ENCODE measurements around the gene TEDC1. TPM values are rescaled to one million over a fixed set of nuclear protein-coding genes. Genes with fewer than 3 reads are reported as not detected.
A peak's percentile ranks its signal among the peaks of the same experiment; 100 is the strongest.

Gene TEDC1
- total RNA-seq, 1 donor from 2014 or later: 12.7 TPM

DNA sequence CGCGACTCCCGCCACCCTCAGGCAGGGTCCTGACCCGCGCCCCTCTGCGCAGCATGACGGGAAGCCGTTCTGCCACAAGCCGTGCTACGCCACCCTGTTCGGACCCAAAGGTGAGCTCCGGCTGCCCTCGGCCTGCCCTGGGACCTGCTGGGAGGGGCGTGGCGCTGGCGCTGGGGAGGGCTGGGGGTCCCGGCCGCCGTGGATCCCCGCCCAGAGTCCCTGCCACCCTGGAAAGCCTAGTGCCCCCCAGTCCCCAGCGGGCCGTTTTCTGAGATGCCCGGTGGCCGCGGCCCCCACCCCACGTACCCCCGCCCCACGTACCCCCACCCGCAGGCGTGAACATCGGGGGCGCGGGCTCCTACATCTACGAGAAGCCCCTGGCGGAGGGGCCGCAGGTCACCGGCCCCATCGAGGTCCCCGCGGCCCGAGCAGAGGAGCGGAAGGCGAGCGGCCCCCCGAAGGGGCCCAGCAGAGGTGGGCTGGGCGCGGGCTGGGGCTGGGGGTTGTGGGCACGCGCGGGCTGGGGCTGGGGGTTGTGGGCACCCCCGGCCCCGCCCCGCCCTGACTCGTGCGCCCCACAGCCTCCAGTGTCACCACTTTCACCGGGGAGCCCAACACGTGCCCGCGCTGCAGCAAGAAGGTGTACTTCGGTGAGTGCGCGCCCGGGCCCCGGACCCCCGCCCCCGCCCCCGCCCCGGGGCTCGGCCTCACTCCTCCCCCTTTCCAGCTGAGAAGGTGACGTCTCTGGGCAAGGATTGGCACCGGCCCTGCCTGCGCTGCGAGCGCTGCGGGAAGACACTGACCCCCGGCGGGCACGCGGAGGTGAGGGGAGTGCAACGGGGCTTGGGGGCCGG lies 12.4 kb upstream of the TEDC1 start:
- no peak for TF ChIP-seq CTCF (IDR thresholded peaks at IDR 0.05)
- H3K4me1 ChIP-seq: peaks cover 25 to 50% of the 10 kb centered on the region in 2 donors
- H3K9me3 ChIP-seq: no peaks in the 10 kb centered on the region
- H3K36me3 ChIP-seq: peaks cover 17 to 19% of the 10 kb centered on the region in 2 donors
- H3K27ac ChIP-seq: peak overlapping the region; percentile 17 to 23
- intact Hi-C loops (cut with DNase I): loop anchor here (10.0 kb wide), 1 partner anchor 234 kb away; the partner anchor contains the start of gene BTBD6
- no peak for DNase-seq (ENCODE audit: low spot score in 2 of 2)
- H3K27me3 ChIP-seq: no peaks in the 10 kb centered on the region
- no peak overlapping the region for H3K4me3 ChIP-seq

- H3K36me3 ChIP-seq: peaks cover 17 to 19% of the 10 kb centered on the region in 2 donors
- H3K27ac ChIP-seq: peak overlapping the region; percentile 89 to 99
- no peak overlapping the region for H3K4me3 ChIP-seq
- DNase-seq (ENCODE audit: low spot score in 2 of 2): no peak
- peaks cover 29 to 55% of the 10 kb centered on the region in 2 donors for H3K4me1 ChIP-seq
- no peaks in the 10 kb centered on the region for H3K9me3 ChIP-seq
- H3K27me3 ChIP-seq: no peaks in the 10 kb centered on the region
- no peak for TF ChIP-seq CTCF (IDR thresholded peaks at IDR 0.05)
- intact Hi-C loops (cut with DNase I): loop anchor here (2.0 to 10.0 kb wide), 5 partner anchors 61 to 795 kb away; partner anchors contain the start of genes BTBD6, CDCA4, INF2 and MTA1
Measured at GRCh38 chr14:105479431-105480158, 11.5 kb upstream of the TEDC1 start.

DNA sequence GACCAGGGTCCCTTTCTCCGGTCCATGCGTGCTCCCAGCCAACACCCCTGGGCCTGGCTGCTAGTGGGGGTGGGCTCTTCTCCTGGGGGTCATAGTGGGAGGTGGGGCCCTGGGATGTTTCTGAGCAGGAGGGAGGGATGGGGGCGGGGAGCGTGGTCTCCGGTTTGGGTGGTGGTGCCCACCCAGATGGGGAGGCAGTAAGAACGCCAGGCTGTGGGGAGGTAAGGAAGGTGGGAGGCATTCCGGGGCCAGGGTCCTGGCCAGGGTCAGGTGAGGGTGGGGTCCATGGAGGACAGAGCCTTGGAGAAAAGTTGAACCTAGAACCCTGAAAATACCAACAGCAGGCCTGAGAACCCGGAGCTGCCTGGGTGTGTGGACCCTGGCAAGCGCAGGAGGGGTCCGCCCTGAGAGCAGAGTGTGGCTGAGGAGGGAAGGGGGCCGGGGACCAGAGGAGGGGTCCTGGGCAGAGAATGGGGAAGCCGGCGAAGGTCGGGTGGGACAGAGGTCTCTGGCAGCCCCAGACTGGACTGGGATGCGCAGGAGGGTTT lies 10.8 kb upstream of the TEDC1 start:
- intact Hi-C loops (cut with DNase I): loop anchor here (2.0 to 10.0 kb wide), 4 partner anchors 61 to 795 kb away; partner anchors contain the start of genes CDCA4, INF2 and MTA1
- Histone ChIP-seq H3K4me3 (peak overlapping the region in 1 of 2 donors; percentile 58), H3K27me3 (no peaks in the 10 kb centered on the region), H3K36me3 (peaks cover 17 to 19% of the 10 kb centered on the region in 2 donors), H3K4me1 (peaks cover 29 to 62% of the 10 kb centered on the region in 2 donors), H3K9me3 (no peaks in the 10 kb centered on the region), H3K27ac (peak overlapping the region; percentile 89 to 99)
- TF ChIP-seq CTCF (IDR thresholded peaks at IDR 0.05): no peak
- no peak for DNase-seq (ENCODE audit: low spot score in 2 of 2)

GRCh38 chr14:105480807-105481801 lies 9.9 kb upstream of the TEDC1 start:
- peak; percentile 74 to 97 for DNase-seq (ENCODE audit: low spot score in 2 of 2)
- Histone ChIP-seq H3K4me3 (peak overlapping the region; percentile 55 to 58), H3K9me3 (no peaks in the 10 kb centered on the region), H3K27me3 (no peaks in the 10 kb centered on the region), H3K4me1 (peaks cover 32 to 65% of the 10 kb centered on the region in 2 donors), H3K36me3 (peaks cover 17 to 19% of the 10 kb centered on the region in 2 donors), H3K27ac (peak overlapping the region; percentile 89 to 99)
- intact Hi-C loops (cut with DNase I): loop anchor here (1.0 to 10.0 kb wide), 5 partner anchors 9 to 796 kb away; partner anchors contain the start of genes CDCA4, INF2 and MTA1
- TF ChIP-seq CTCF (IDR thresholded peaks at IDR 0.05): peak; percentile 98 to 99 (median 99)

Measured in ascending aorta (tissue), 2 donors.